ENCODE measurements around the gene LRP5.

The LRP5 gene

GRCh38 chr11:68302670-68303069 is 9.7 kb upstream of the LRP5 start:
- no peak for TF ChIP-seq SIN3A (IDR thresholded peaks at IDR 0.05; ENCODE audit: borderline replicate concordance, insufficient read depth, low read length)
- TF ChIP-seq FOXP2 (optimal IDR thresholded peaks at IDR 0.05; ENCODE audit: borderline replicate concordance, extremely low read depth, extremely low read length, insufficient read depth) = no peak
- no peak for TF ChIP-seq TAF1 (IDR thresholded peaks at IDR 0.05; ENCODE audit: borderline replicate concordance, insufficient read depth, low read length)
- TF ChIP-seq POLR2AphosphoS5 (IDR thresholded peaks at IDR 0.05; ENCODE audit: low read depth, low read length) = no peak
- no peak for TF ChIP-seq REST (IDR thresholded peaks at IDR 0.05; ENCODE audit: insufficient read depth in 1 of 2, low read depth in 2 of 2, low read length in 2 of 2)

GRCh38 chr11:68303083-68303482 is 9.3 kb upstream of the LRP5 start:
- TF ChIP-seq TAF1 (IDR thresholded peaks at IDR 0.05; ENCODE audit: borderline replicate concordance, insufficient read depth, low read length) (no peak), REST (IDR thresholded peaks at IDR 0.05; ENCODE audit: insufficient read depth in 1 of 2, low read depth in 2 of 2, low read length in 2 of 2) (no peak), POLR2AphosphoS5 (IDR thresholded peaks at IDR 0.05; ENCODE audit: low read depth, low read length) (no peak), SIN3A (IDR thresholded peaks at IDR 0.05; ENCODE audit: borderline replicate concordance, insufficient read depth, low read length) (no peak), FOXP2 (optimal IDR thresholded peaks at IDR 0.05; ENCODE audit: borderline replicate concordance, extremely low read depth, extremely low read length, insufficient read depth) (no peak)

- TF ChIP-seq TAF1 (IDR thresholded peaks at IDR 0.05; ENCODE audit: borderline replicate concordance, insufficient read depth, low read length) = no peak
- no peak for TF ChIP-seq REST (IDR thresholded peaks at IDR 0.05; ENCODE audit: insufficient read depth in 1 of 2, low read depth in 2 of 2, low read length in 2 of 2)
- TF ChIP-seq SIN3A (IDR thresholded peaks at IDR 0.05; ENCODE audit: borderline replicate concordance, insufficient read depth, low read length) = no peak
- no peak for TF ChIP-seq POLR2AphosphoS5 (IDR thresholded peaks at IDR 0.05; ENCODE audit: low read depth, low read length)
- no peak for TF ChIP-seq FOXP2 (optimal IDR thresholded peaks at IDR 0.05; ENCODE audit: borderline replicate concordance, extremely low read depth, extremely low read length, insufficient read depth)
Measured at GRCh38 chr11:68303982-68304780, 8.2 kb upstream of the LRP5 start.

- TF ChIP-seq TAF1 (IDR thresholded peaks at IDR 0.05; ENCODE audit: borderline replicate concordance, insufficient read depth, low read length) = no peak
- no peak for TF ChIP-seq REST (IDR thresholded peaks at IDR 0.05; ENCODE audit: insufficient read depth in 1 of 2, low read depth in 2 of 2, low read length in 2 of 2)
Measured at GRCh38 chr11:68306636-68307035, 5.8 kb upstream of the LRP5 start.

- TF ChIP-seq POLR2AphosphoS5 (IDR thresholded peaks at IDR 0.05; ENCODE audit: low read depth, low read length) (no peak), FOXP2 (optimal IDR thresholded peaks at IDR 0.05; ENCODE audit: borderline replicate concordance, extremely low read depth, extremely low read length, insufficient read depth) (no peak), TAF1 (IDR thresholded peaks at IDR 0.05; ENCODE audit: borderline replicate concordance, insufficient read depth, low read length) (no peak), REST (IDR thresholded peaks at IDR 0.05; ENCODE audit: insufficient read depth in 1 of 2, low read depth in 2 of 2, low read length in 2 of 2) (no peak), SIN3A (IDR thresholded peaks at IDR 0.05; ENCODE audit: borderline replicate concordance, insufficient read depth, low read length) (no peak)
Measured at GRCh38 chr11:68308068-68308467, 4.3 kb upstream of the LRP5 start.
